PC-9 (cell line): ENCODE measurements around the gene SPEG. TPM values are rescaled to one million over a fixed set of nuclear protein-coding genes. Genes with fewer than 3 reads are reported as not detected.

Source experiments
- BruUV-seq: library from RNA; stranded (reverse); fragments of 400-500 nt; replicated peaks from 2 replicates; lab custom pipeline; 2021; lab: Mats Ljungman, UMichigan
- CTCF ChIA-PET: fragments of 300-600 bp; sonication (Branson Sonifier 250); formaldehyde crosslinking; loops from one replicate; lab custom pipeline; 2022; ENCODE audit warnings: antibody characterized with exemption; lab: Charles Lee
- POLR2A ChIA-PET: fragments of 300-600 bp; sonication (Branson Sonifier 250); formaldehyde crosslinking; loops from one replicate; lab custom pipeline; 2022; ENCODE audit warnings: antibody characterized with exemption; ENCODE audit not compliant: unreplicated experiment; lab: Charles Lee
- DNase-seq, 2 experiments: peaks; one replicate each; pipeline versions ENCODE4 v3.0.0 to v3.0.0-alpha.2; 2015 to 2022; ENCODE audit warnings: mixed read lengths in 1 of 2
- H2AFZ ChIP-seq: fragments of 200-600 bp; sonication (generic); 2 replicates; pipeline ENCODE4 v1.8.1; 2017; ENCODE audit warnings: antibody characterized with exemption
- H3F3A ChIP-seq: fragments of 200-600 bp; sonication (generic); 2 replicates; pipeline ENCODE4 v1.8.1; 2017; ENCODE audit warnings: antibody characterized with exemption, mild to moderate bottlenecking, low read depth; ENCODE audit not compliant: insufficient read depth
- H3K27ac ChIP-seq: fragments of 200-600 bp; sonication (generic); 2 replicates; pipeline ENCODE4 v1.6.1; 2016; ENCODE audit warnings: mixed run types
- H3K27me3 ChIP-seq: fragments of 200-600 bp; sonication (generic); 2 replicates; pipeline ENCODE4 v1.6.1; 2016; ENCODE audit warnings: low read depth, mixed run types; ENCODE audit not compliant: insufficient read depth
- H3K36me3 ChIP-seq: fragments of 200-600 bp; sonication (generic); 2 replicates; pipeline ENCODE4 v1.6.1; 2016; ENCODE audit warnings: low read depth, mixed run types
- H3K4me1 ChIP-seq: fragments of 200-600 bp; sonication (generic); replicated peaks from 2 replicates; pipeline ENCODE4 v1.6.1; 2016; ENCODE audit warnings: mixed run types; ENCODE audit not compliant: insufficient read depth
- H3K4me2 ChIP-seq: fragments of 200-600 bp; sonication (generic); 2 replicates; pipeline ENCODE4 v1.6.1; 2017; ENCODE audit warnings: mixed run types
- H3K4me3 ChIP-seq: fragments of 200-600 bp; sonication (generic); 2 replicates; pipeline ENCODE4 v1.6.1; 2016; ENCODE audit warnings: mixed run types
- H3K79me2 ChIP-seq: fragments of 200-600 bp; sonication (generic); 2 replicates; pipeline ENCODE4 v1.6.1; 2017; ENCODE audit warnings: low read depth, mixed run types
- H3K9me2 ChIP-seq: fragments of 200-600 bp; sonication (generic); 2 replicates; pipeline ENCODE4 v1.8.1; 2017; ENCODE audit warnings: mild to moderate bottlenecking; ENCODE audit not compliant: insufficient read depth
- H3K9me3 ChIP-seq: fragments of 200-600 bp; sonication (generic); 2 replicates; pipeline ENCODE4 v1.8.1; 2016; ENCODE audit warnings: low read depth; ENCODE audit not compliant: insufficient read depth
- H4K20me1 ChIP-seq: fragments of 200-600 bp; sonication (generic); 2 replicates; pipeline ENCODE4 v1.8.1; 2017; ENCODE audit not compliant: insufficient read depth
- EZH2 ChIP-seq: fragments of 200-600 bp; sonication (generic); IDR thresholded peaks from 2 replicates; pipeline ENCODE4 v1.8.0; 2017; ENCODE audit warnings: antibody characterized with exemption, low read depth
- intact Hi-C: fragments of 100-400 bp; cut with micrococcal nuclease; formaldehyde crosslinking; loops from one replicate; pipeline ENCODE4 v1.10.0; 2022; ENCODE audit not compliant: unreplicated experiment
- total RNA-seq: library from RNA; stranded (reverse); gene quantifications from 2 replicates; pipeline ENCODE4 v1.2.3, GENCODE V29; 2021
- TF ChIP-seq, protein P1 (sequence below): fragments of 200-600 bp; sonication (generic); conservative IDR thresholded peaks from 2 replicates; pipeline ENCODE4 v1.6.1; 2017; ENCODE audit warnings: mixed run types, antibody characterized with exemption, mild to moderate bottlenecking, moderate library complexity

Gene SPEG
- total RNA-seq, 1 experiment from 2014 or later = 46.8 TPM

DNA sequence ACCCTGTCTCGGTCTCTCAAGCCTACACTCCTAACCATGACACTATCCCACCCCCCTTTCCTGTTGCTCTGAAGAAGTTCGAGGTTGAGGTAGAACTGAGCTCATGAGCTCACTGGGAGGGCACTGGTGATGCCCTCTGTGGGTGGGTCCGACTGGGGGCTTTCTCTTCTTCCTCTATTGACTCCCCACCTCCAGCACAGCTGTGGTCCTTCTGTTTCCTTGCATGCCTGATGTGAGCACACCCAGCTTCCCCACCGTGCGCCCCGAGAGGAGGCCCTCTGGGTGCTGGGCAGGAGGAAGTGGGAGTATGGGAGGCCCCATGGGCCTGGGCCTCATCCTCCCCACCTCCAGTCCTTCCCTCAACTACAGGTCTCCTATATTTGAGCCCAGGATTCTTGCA, 20.9 kb downstream of the SPEG start:
- Histone ChIP-seq H2AFZ (no peak overlapping the region), H3K4me2 (no peak overlapping the region), H3K9me3 (no peaks in the 10 kb centered on the region), H3K27me3 (no peaks in the 10 kb centered on the region), H3F3A (peaks cover 43% of the 10 kb centered on the region), H3K9me2 (no peaks in the 10 kb centered on the region), H4K20me1 (no peaks in the 10 kb centered on the region), H3K4me3 (no peak overlapping the region), H3K27ac (no peak overlapping the region), H3K4me1 (peaks cover 58% of the 10 kb centered on the region), H3K79me2 (no peaks in the 10 kb centered on the region), H3K36me3 (no peaks in the 10 kb centered on the region)
- ChIA-PET CTCF (interaction anchor here (0.6 kb wide), 1 partner anchor 19 kb away, joined by 5 read pairs; no protein-coding TSS in a partner anchor), POLR2A (no interaction called here)
- BruUV-seq = no TSS peak
- intact Hi-C loops = loop anchor here (5.0 kb wide), 3 partner anchors 42 to 67 kb away; partner anchors contain the start of gene GMPPA
- no peak for DNase-seq
- TF ChIP-seq, protein P1, sequence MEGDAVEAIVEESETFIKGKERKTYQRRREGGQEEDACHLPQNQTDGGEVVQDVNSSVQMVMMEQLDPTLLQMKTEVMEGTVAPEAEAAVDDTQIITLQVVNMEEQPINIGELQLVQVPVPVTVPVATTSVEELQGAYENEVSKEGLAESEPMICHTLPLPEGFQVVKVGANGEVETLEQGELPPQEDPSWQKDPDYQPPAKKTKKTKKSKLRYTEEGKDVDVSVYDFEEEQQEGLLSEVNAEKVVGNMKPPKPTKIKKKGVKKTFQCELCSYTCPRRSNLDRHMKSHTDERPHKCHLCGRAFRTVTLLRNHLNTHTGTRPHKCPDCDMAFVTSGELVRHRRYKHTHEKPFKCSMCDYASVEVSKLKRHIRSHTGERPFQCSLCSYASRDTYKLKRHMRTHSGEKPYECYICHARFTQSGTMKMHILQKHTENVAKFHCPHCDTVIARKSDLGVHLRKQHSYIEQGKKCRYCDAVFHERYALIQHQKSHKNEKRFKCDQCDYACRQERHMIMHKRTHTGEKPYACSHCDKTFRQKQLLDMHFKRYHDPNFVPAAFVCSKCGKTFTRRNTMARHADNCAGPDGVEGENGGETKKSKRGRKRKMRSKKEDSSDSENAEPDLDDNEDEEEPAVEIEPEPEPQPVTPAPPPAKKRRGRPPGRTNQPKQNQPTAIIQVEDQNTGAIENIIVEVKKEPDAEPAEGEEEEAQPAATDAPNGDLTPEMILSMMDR = no peak
- no peak for TF ChIP-seq EZH2

DNA sequence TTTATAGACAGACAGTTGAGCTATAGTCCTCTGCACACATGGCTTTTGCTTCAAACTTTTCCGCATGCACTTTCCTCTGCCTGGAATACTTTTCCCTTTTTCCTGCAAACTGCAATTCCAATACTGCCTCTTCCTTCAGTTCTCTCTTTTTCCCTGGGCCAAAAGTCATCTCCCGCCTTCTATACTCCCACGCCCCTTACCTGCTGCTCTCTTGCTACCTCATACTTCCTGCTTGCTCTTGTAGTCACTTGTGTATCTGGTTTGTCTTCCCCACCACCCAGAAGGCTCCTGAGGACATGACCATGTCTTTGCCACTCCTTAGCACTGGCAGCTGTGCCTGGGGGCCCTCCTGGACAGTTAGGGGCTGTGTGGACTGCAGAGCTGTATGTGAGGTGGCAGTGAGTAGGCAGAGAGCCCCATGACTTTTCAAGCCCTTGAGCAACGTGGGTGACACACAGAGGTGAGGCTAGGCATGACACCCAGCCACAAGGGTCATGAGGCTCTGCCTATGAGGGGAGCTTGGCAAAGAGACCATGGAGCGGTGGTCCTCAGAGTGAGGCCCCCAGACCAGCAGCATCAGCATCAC, 23.2 kb downstream of the SPEG start:
- no peaks in the 10 kb centered on the region for H3K36me3 ChIP-seq
- intact Hi-C loops = loop anchor here (5.0 kb wide), 3 partner anchors 39 to 64 kb away; partner anchors contain the start of gene GMPPA
- no peaks in the 10 kb centered on the region for H3K79me2 ChIP-seq
- H4K20me1 ChIP-seq = no peaks in the 10 kb centered on the region
- BruUV-seq = no TSS peak
- ChIA-PET CTCF (interaction anchor here (0.6 to 1.0 kb wide), 3 partner anchors 60 to 448 kb away, joined by 3 to 6 read pairs (median 5); no protein-coding TSS in a partner anchor), POLR2A (interaction anchor here (0.6 kb wide), 2 partner anchors 41 to 63 kb away, joined by 3 to 7 read pairs; partner anchors contain the start of gene GMPPA)
- peaks cover 45% of the 10 kb centered on the region for H3K4me1 ChIP-seq
- H3K27ac ChIP-seq = peak overlapping the region; percentile 45
- peak; percentile 34 to 76 for DNase-seq
- no peak for TF ChIP-seq EZH2
- TF ChIP-seq, protein P1 = no peak; the same call in 1 of the 2 replicates
- H3K27me3 ChIP-seq = no peaks in the 10 kb centered on the region
- H3K4me3 ChIP-seq = no peak overlapping the region
- no peaks in the 10 kb centered on the region for H3K9me2 ChIP-seq
- H3K9me3 ChIP-seq = no peaks in the 10 kb centered on the region
- H2AFZ ChIP-seq = no peak overlapping the region
- peaks cover 39% of the 10 kb centered on the region for H3F3A ChIP-seq
- H3K4me2 ChIP-seq = peak overlapping the region; percentile 37; the same call in 1 of the 2 replicates

DNA sequence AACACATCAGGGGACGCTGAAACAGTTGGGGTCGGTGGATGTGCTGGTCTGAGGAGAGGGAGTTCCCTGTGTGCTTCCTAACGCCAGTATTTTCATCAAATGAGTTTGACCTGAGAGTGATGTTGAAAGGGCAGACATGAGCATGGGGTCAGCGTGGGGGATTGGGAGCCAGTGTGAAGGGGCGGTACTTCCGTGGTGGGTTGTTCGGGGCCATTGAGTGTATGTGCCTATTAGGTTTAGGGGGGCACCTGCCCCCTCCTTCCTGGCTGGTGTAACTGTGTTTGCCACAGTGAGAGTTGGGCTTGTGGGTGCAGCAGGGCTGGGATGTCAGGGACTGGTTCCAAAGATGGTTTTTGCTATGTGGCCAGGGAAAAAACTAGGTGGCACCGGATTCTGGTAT, 24.4 kb downstream of the SPEG start:
- BruUV-seq = no TSS peak
- H2AFZ ChIP-seq = no peak overlapping the region
- no peak overlapping the region for H3K27ac ChIP-seq
- H3F3A ChIP-seq = peaks cover 29% of the 10 kb centered on the region
- TF ChIP-seq EZH2 = no peak
- TF ChIP-seq, protein P1 = no peak
- H3K9me3 ChIP-seq = no peaks in the 10 kb centered on the region
- ChIA-PET POLR2A (no interaction called here), CTCF (interaction anchor here (0.7 to 1.2 kb wide), 2 partner anchors 71 to 449 kb away, joined by 5 to 13 read pairs; no protein-coding TSS in a partner anchor)
- no peak for DNase-seq
- no peak overlapping the region for H3K4me3 ChIP-seq
- peaks cover 34% of the 10 kb centered on the region for H3K4me1 ChIP-seq
- H3K27me3 ChIP-seq = no peaks in the 10 kb centered on the region
- no peaks in the 10 kb centered on the region for H3K36me3 ChIP-seq
- H4K20me1 ChIP-seq = no peaks in the 10 kb centered on the region
- no peaks in the 10 kb centered on the region for H3K79me2 ChIP-seq
- intact Hi-C loops = loop anchor here (5.0 kb wide), 3 partner anchors 38 to 63 kb away; partner anchors contain the start of gene GMPPA
- H3K9me2 ChIP-seq = no peaks in the 10 kb centered on the region
- no peak overlapping the region for H3K4me2 ChIP-seq
